IgD-negative memory B cell (primary cell): Measurements from ENCODE around the gene GUCA1A. TPM values are rescaled to one million over a fixed set of nuclear protein-coding genes. Genes with fewer than 3 reads are reported as not detected.
A peak's percentile ranks its signal among the peaks of the same experiment; 100 is the strongest.
"Not testable (repeated sequence)": the region's sequence is repeated elsewhere in the genome, so short reads cannot be mapped to it uniquely, and the experiment has no call there.

Experiments
- H3K27ac Mint-ChIP-seq, 3 donors: one replicate each; pipeline ENCODE4 v1.8.0; 2020 to 2022; ENCODE audit warnings: mild to moderate bottlenecking in 3 of 3, mixed read lengths in 3 of 3, moderate library complexity in 1 of 3
- H3K27me3 Mint-ChIP-seq: one replicate; pipeline ENCODE4 v1.8.0; 2021; ENCODE audit warnings: mixed read lengths
- H3K36me3 Mint-ChIP-seq: one replicate; pipeline ENCODE4 v1.8.0; 2020; ENCODE audit warnings: mild to moderate bottlenecking, mixed read lengths
- H3K4me1 Mint-ChIP-seq, 3 donors: one replicate each; pipeline ENCODE4 v1.8.0; 2020 to 2022; ENCODE audit warnings: mixed read lengths in 3 of 3, mild to moderate bottlenecking in 1 of 3
- H3K4me3 Mint-ChIP-seq, 4 donors: one replicate each; pipeline ENCODE4 v1.8.0; 2020 to 2022; ENCODE audit warnings: mild to moderate bottlenecking in 4 of 4, mixed read lengths in 4 of 4, moderate library complexity in 3 of 4
- H3K9me3 Mint-ChIP-seq, 3 donors: one replicate each; pipeline ENCODE4 v1.8.0; 2020 to 2021; ENCODE audit warnings: mixed read lengths in 3 of 3, mild to moderate bottlenecking in 1 of 3
- polyA plus RNA-seq: library from polyadenylated mRNA; unstranded; fragments of 300-500 nt; fragmentation: Illumina TruSeq; gene quantifications from one replicate; pipeline ENCODE4 v1.2.3, GENCODE V29; 2021

GUCA1A gene
- polyA plus RNA-seq, 1 donor from 2014 or later: not detected

DNA sequence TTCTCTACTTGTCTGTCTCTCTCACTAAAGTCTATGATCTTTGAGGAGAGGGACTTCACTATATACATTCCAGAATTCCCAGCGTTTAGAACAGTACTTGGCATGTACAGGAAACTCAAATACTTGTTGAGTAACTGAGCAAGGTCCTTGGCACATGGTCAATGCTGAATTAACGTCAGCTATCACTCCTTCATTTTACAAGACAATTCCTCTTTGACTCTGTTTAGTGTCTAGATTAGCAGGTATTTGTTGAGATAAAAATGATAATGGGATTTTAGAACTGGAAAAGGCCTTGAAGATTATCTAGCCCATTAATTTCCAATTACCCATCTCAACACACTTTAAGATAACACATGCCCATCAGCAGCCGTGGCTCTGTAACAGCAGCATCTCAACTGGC lies 28.2 kb downstream of the GUCA1A start:
- peaks cover 9% of the 10 kb centered on the region for H3K36me3 Mint-ChIP-seq
- H3K27ac Mint-ChIP-seq: peak overlapping the region in 2 of 3 donors; percentile 1 to 22
- no peak overlapping the region for H3K4me3 Mint-ChIP-seq
- H3K4me1 Mint-ChIP-seq: peaks cover 0 to 2% (median 2%) of the 10 kb centered on the region in 3 donors
- no peaks in the 10 kb centered on the region for H3K27me3 Mint-ChIP-seq
- H3K9me3 Mint-ChIP-seq: no peaks in the 10 kb centered on the region

DNA sequence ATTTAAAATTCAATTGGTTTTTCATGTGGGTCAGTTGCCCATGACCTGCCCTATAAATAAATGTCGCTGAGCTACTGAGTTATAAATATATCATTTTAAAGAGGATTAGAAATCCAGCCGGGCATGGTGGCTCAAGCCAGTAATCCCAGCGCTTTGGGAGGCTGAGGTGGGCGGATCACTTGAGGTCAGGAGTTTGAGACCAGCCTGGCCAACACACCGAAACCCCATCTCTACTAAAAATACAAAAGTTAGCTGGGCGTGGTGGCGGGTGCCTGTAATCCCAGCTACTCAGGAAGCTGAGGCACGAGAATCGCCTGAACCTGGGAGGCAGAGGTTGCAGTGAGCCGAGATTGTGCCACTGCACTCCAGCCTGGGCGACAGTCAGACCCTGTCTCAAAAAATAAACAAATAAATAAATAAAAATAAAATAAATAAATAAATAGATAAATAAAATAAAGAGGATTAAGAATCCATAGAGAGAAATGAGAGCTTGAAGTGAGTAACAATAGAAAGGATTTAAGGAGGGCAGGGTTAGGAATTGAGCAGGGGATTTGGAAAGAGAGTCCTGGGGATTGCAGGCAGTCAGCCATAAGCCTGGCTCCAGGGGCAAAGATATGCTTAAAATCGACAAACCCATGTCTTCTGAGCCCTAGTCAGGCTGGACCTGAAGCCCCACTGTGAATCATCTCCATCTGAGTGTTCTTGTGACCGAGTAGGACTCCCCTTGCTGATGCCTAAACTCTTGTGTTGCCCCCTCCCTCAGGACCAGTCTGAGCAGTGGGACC lies 29.2 kb downstream of the GUCA1A start:
- not testable (repeated sequence) for H3K27ac Mint-ChIP-seq, H3K36me3 Mint-ChIP-seq, H3K9me3 Mint-ChIP-seq, H3K4me3 Mint-ChIP-seq, H3K27me3 Mint-ChIP-seq, H3K4me1 Mint-ChIP-seq

DNA sequence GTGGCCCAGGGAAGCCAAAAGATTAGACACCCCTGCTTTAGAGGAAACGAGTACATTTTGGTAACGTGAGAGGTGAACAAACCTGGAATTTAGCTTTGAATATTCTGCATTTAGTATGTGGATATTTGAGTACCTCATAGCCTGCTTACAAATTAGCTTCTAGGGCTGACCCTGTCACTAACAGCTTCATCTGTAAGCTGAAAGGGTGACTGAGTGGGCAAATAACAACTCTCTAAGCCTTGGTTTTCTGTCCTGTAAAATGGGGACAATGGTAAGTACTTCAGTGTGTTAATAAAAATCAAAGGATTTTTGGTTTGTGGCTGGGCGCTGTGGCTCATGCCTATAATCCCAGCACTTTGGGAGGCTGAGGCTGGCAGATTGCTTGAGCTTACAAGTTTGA lies 30.0 kb downstream of the GUCA1A start:
- H3K27ac Mint-ChIP-seq: no peak overlapping the region
- H3K9me3 Mint-ChIP-seq: no peaks in the 10 kb centered on the region
- no peaks in the 10 kb centered on the region for H3K27me3 Mint-ChIP-seq
- peaks cover 0 to 2% (median 0%) of the 10 kb centered on the region in 3 donors for H3K4me1 Mint-ChIP-seq
- peaks cover 9% of the 10 kb centered on the region for H3K36me3 Mint-ChIP-seq
- no peak overlapping the region for H3K4me3 Mint-ChIP-seq

DNA sequence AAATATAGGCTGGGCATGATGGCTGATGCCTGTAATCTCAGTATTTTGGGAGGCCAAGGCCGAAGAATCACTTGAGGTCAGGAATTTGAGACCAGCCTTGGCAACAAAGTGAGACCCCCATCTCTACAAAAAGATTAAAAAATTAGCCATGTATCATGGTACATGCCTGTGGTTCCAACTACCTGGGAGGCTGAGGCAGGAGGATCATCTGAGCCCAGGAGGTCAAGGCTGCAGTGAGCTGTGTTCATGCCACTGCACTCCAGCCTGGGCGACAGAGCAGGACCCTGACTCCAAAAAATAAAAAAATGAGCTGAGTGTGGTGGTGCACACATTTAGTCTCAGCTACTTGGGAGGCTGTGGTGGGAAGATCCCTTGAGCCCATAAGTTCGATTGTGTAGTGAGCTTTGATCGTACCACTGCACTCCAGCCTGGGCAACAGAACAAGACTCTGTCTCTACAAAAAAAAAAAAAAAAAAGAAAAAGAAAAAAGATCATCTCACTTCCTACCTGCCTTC lies 31.7 kb downstream of the GUCA1A start:
- Mint-ChIP-seq H3K4me1 (peaks cover 0 to 2% (median 0%) of the 10 kb centered on the region in 3 donors), H3K27ac (no peak overlapping the region), H3K4me3 (no peak overlapping the region), H3K36me3 (peaks cover 9% of the 10 kb centered on the region), H3K9me3 (no peaks in the 10 kb centered on the region), H3K27me3 (no peaks in the 10 kb centered on the region)

DNA sequence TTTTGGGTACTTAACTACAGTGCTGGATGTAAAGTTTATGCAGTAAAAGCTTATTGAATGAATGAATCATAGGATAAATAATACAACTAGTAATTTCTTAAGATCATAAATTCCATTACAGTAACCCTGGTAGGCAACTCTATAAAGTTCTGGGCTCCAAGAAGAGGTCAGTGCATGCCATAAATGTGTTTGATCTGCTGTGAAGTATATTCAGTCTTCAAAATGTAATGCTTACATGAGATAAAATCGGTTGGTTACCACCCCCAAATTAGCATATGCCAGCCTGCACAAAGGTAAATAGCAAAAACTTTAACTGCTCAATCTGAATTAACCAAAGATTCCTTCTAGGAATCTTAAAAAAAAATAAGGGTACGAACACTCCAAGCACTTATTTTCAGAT lies 34.4 kb downstream of the GUCA1A start:
- H3K27me3 Mint-ChIP-seq, H3K4me1 Mint-ChIP-seq, H3K36me3 Mint-ChIP-seq, H3K9me3 Mint-ChIP-seq, H3K4me3 Mint-ChIP-seq, H3K27ac Mint-ChIP-seq: not testable (repeated sequence)

DNA sequence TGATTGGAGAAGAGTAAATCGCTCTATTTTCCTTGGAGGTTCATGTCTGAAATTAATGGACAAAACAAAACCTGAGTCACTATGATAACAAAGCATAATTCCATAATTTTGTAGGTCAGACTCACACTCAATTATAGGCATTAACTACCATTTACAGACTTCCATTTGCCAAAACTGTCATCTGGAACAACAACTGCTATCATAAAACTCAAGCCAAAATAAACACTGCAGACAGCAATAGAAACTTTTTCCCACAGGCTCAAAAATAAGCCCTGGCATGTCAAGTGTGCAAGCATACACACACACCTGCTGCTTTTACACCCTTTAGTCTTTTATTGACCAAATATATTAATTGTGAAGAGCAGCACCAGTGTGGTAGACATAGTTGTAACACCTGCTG lies 37.4 kb downstream of the GUCA1A start:
- peaks cover 5% of the 10 kb centered on the region for H3K36me3 Mint-ChIP-seq
- no peaks in the 10 kb centered on the region for H3K9me3 Mint-ChIP-seq
- H3K27me3 Mint-ChIP-seq: no peaks in the 10 kb centered on the region
- no peak overlapping the region for H3K4me3 Mint-ChIP-seq
- H3K27ac Mint-ChIP-seq: no peak overlapping the region
- H3K4me1 Mint-ChIP-seq: peaks cover 11 to 12% (median 11%) of the 10 kb centered on the region in 3 donors

DNA sequence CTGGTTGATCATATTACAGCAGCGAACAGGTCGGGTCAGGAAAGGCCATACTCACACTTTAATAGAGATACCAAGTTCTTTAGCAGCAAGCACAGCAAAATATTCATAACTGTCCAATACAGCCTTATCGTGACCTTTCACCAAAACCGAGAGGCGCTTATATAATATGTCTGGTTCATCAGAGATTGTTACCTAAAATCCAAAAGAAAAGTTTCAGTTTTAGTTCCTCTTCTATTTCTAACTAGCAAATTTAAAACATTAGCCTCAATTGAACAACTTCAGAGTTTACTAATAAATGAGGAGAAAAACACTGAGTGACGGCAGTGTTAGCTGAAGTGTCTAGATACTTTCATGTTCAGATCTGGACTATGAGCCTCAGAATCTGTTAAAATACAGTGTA lies 38.6 kb downstream of the GUCA1A start:
- Mint-ChIP-seq H3K36me3 (peaks cover 4% of the 10 kb centered on the region), H3K4me3 (peak overlapping the region in 2 of 4 donors; percentile 17 to 23), H3K4me1 (peaks cover 12 to 21% (median 13%) of the 10 kb centered on the region in 3 donors), H3K27ac (peak overlapping the region in 2 of 3 donors; percentile 46 to 58), H3K27me3 (no peaks in the 10 kb centered on the region), H3K9me3 (no peaks in the 10 kb centered on the region)

DNA sequence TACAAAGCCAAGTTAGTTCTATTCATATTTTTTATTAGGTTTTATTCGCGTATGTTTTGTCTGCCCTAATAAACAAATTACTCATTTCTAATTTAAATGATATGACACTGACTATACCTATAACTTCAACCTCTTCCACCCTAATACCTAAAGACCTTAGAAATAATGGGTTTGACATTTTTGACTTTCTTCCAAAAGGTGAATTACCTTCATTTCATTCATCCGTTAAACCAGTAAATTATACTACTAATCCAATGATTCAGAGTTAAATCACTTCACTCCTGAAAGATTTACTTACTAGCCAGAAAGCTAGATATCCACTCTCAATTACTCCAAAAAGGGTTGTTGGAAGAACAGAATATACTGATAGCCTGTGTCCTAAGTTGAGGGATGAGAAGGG lies 39.3 kb downstream of the GUCA1A start:
- H3K4me3 Mint-ChIP-seq: no peak overlapping the region
- H3K27me3 Mint-ChIP-seq: no peaks in the 10 kb centered on the region
- H3K36me3 Mint-ChIP-seq: peaks cover 4% of the 10 kb centered on the region
- H3K4me1 Mint-ChIP-seq: peaks cover 14 to 23% (median 16%) of the 10 kb centered on the region in 3 donors
- no peak overlapping the region for H3K27ac Mint-ChIP-seq
- no peaks in the 10 kb centered on the region for H3K9me3 Mint-ChIP-seq

DNA sequence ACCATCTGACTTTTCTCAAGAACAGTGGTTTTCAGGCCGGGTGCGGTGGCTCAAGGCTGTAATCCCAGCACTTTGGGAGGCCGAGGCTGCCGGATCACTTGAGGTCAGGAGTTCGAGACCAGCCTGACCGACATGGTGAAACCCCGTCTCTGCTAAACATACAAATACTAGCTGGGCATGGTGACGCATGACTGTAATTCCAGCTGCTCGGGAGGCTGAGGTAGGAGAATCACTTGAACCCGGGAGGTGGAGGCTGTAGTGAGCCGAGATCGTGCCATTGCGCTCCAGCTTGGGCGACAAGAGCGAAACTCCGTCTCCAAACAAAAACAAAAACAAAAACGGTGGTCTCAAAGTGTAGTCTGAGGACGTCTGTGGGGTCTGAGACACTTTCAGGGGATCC lies 43.3 kb downstream of the GUCA1A start:
- Mint-ChIP-seq H3K27ac (peak overlapping the region in 1 of 3 donors; percentile 53), H3K4me1 (peaks cover 17 to 27% (median 20%) of the 10 kb centered on the region in 3 donors), H3K4me3 (peak overlapping the region; percentile 68 to 100 (median 82))
- H3K27me3 Mint-ChIP-seq, H3K36me3 Mint-ChIP-seq, H3K9me3 Mint-ChIP-seq: not testable (repeated sequence)

DNA sequence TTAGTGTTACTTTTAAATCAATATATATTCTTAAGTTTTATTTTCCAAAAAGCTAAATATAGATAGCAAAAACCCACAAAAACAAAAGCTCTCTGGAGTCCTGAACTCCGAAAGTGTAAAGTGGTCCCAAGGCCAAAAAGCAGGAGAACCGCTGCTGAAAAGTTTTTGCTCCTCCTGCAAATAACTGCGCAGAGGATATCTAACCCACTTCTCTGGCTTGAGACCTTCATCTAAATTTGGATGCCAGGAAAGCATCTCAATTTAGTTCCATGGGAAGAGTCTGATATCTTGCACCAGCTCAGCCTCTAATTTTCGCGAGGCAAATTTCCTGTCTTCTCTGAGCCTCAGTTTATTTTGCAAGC lies 44.0 kb downstream of the GUCA1A start:
- no peaks in the 10 kb centered on the region for H3K27me3 Mint-ChIP-seq

DNA sequence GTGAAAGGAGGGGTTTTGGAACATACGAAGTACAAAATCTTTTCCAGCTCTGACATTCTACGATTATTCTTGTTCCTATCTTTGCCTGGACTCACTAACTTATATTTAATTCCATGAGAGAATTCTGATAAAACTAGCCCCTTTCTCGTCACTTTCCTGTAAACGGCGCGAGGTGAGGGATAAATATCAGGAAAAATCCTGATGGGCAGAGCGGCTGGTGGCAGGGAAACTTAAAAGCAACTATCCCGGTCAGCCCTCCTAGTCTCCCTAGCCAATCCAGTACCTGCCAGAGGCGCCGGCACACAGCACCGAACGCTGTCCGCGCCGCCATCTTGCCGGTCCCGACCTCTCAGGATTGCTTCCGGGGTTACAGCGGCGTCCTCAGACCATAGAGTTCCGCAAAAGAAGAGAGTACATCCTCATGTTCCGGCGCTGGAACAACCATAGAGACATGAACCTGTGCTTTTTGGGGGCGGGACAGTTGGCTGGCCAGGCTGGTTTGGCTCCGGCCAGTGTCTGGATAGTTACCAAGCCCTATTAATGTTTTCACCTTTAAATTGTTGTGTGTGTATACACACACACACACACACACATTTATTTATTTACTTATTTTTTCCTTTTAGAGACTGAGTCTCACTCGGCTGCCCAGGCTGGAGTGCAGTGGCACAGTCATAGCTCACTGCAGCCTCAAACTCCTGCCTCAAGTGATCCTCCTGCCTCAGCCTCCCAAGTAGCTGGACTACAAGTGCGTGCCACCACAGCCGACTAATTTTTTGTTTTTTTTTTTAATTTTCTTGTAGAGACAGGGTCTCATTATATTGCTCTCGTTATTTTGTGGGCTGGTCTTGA lies 44.6 kb downstream of the GUCA1A start, which contains the start of gene MRPS10:
Gene MRPS10, minus strand, starts transcription at position 343 of the 849 bp plus-strand sequence. Its CDS starts 12 bp downstream, at position 331.
- Mint-ChIP-seq H3K36me3 (peaks cover 4% of the 10 kb centered on the region), H3K4me1 (peaks cover 11 to 19% (median 14%) of the 10 kb centered on the region in 3 donors), H3K27me3 (no peaks in the 10 kb centered on the region), H3K9me3 (no peaks in the 10 kb centered on the region), H3K27ac (peak within 1 kb of the TSS; percentile 95 to 96 (median 96)), H3K4me3 (peak within 1 kb of the TSS; percentile 96 to 100 (median 98))

More for the DNA sequence above, 44.0 kb downstream of the GUCA1A start:
- Mint-ChIP-seq H3K27ac (peak overlapping the region; percentile 95 to 96 (median 96)), H3K4me1 (peaks cover 11 to 21% (median 14%) of the 10 kb centered on the region in 3 donors), H3K36me3 (peaks cover 4% of the 10 kb centered on the region), H3K9me3 (no peaks in the 10 kb centered on the region), H3K4me3 (peak overlapping the region; percentile 96 to 100 (median 98))

DNA sequence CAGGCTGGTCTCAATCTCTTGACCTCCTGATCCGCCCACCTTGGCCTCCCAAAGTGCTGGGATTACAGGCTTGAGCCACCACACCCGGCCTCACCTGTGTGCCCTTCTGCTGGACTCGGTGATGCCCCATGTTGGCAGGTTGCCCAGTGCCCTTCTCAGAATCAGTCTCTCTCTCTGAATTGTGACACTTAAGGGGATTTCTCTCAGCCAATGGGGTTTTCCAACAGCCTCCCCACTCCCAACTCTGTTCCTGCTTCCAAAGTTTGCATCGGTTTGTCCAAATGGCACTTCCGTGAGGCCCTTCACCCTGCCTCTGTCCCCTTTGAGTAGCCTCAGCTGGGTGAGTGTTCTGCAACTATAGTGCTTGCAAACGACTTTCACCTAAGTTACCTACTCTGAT lies 47.6 kb downstream of the GUCA1A start:
- H3K4me3 Mint-ChIP-seq: peak overlapping the region in 1 of 4 donors; percentile 20
- no peaks in the 10 kb centered on the region for H3K9me3 Mint-ChIP-seq
- peaks cover 3% of the 10 kb centered on the region for H3K36me3 Mint-ChIP-seq
- H3K27ac Mint-ChIP-seq: peak overlapping the region in 1 of 3 donors; percentile 6
- peaks cover 9 to 18% (median 12%) of the 10 kb centered on the region in 3 donors for H3K4me1 Mint-ChIP-seq
- H3K27me3 Mint-ChIP-seq: no peaks in the 10 kb centered on the region

DNA sequence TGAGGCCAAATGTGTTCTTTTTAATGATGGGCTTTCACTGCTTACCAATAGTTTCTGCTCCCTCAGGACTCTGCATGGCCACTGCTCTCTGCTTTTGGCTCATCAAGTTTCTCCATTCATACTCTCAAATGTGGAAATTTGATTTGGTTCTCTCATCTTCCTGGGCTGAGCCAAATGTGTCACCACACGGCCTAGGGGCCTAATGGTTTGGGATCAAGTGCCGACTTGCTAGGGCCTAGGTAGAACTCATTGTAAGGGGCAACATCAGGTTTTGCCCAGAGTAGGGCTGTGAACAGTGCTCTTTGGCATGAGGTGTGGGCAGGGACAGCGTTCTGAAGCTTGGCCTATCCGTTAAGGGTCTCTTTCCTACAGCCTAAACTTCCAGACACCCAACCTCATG lies 48.4 kb downstream of the GUCA1A start:
- no peaks in the 10 kb centered on the region for H3K27me3 Mint-ChIP-seq
- H3K4me3 Mint-ChIP-seq: no peak overlapping the region
- H3K27ac Mint-ChIP-seq: peak overlapping the region in 1 of 3 donors; percentile 41
- no peaks in the 10 kb centered on the region for H3K9me3 Mint-ChIP-seq
- H3K36me3 Mint-ChIP-seq: peaks cover 4% of the 10 kb centered on the region
- H3K4me1 Mint-ChIP-seq: peaks cover 9 to 13% (median 12%) of the 10 kb centered on the region in 3 donors

DNA sequence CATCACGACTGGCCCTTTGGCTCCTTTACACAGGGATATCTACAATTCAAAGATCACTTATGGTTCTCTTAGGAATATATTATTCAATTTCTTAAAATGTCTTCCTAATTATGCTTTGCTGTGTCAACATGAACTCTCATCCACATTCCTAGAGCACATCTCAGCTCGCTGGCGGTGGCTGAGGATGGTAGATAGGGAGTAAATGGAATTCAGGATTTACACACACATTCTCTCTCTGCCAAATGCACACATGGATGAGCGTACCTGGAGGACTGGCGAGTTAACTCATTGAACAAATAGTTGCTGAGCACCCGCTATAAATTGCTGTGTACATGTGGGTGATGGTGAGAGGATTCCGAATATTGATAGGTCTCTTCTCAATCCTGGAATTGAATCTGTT lies 49.3 kb downstream of the GUCA1A start:
- H3K27ac Mint-ChIP-seq: no peak overlapping the region
- peaks cover 4% of the 10 kb centered on the region for H3K36me3 Mint-ChIP-seq
- no peak overlapping the region for H3K4me3 Mint-ChIP-seq
- no peaks in the 10 kb centered on the region for H3K27me3 Mint-ChIP-seq
- no peaks in the 10 kb centered on the region for H3K9me3 Mint-ChIP-seq
- peaks cover 4 to 10% (median 8%) of the 10 kb centered on the region in 3 donors for H3K4me1 Mint-ChIP-seq
